Loucy (cell line): ENCODE data around the gene GPN2.

Source experiments
- H2AFZ ChIP-seq: fragments of 200-600 bp; sonication (generic); 2 replicates; pipeline ENCODE4 v1.6.0; 2016; ENCODE audit warnings: antibody characterized with exemption, mild to moderate bottlenecking, low read length, moderate library complexity
- H3F3A ChIP-seq: fragments of 200-600 bp; 2 replicates; pipeline ENCODE4 v1.6.0; 2016; ENCODE audit warnings: antibody characterized with exemption, low read depth, mild to moderate bottlenecking
- H3K27me3 ChIP-seq: fragments of 200-600 bp; sonication (generic); 2 replicates; pipeline ENCODE4 v1.6.1; 2014; ENCODE audit warnings: low read length, mild to moderate bottlenecking; ENCODE audit not compliant: insufficient read depth, poor library complexity, severe bottlenecking
- H3K36me3 ChIP-seq: fragments of 200-600 bp; sonication (generic); 2 replicates; pipeline ENCODE4 v1.6.1; 2016; ENCODE audit warnings: low read length; ENCODE audit not compliant: insufficient read depth
- H3K4me1 ChIP-seq: fragments of 200-600 bp; sonication (generic); 2 replicates; pipeline ENCODE4 v1.5.1; 2014; ENCODE audit warnings: low read length, mild to moderate bottlenecking; ENCODE audit not compliant: insufficient read depth, poor library complexity, severe bottlenecking
- H3K4me2 ChIP-seq: fragments of 200-600 bp; sonication (generic); 2 replicates; pipeline ENCODE4 v1.6.0; 2014; ENCODE audit warnings: antibody characterized with exemption, low read length, low read depth, mild to moderate bottlenecking; ENCODE audit not compliant: poor library complexity, severe bottlenecking
- H3K4me3 ChIP-seq: fragments of 200-600 bp; sonication (generic); 2 replicates; pipeline ENCODE4 v1.5.1; 2014; ENCODE audit warnings: low read length, mild to moderate bottlenecking, mixed read lengths; ENCODE audit not compliant: poor library complexity, severe bottlenecking
- H3K79me2 ChIP-seq: fragments of 200-600 bp; sonication (generic); 2 replicates; pipeline ENCODE4 v1.6.1; 2014; ENCODE audit warnings: low read length; ENCODE audit not compliant: insufficient read depth
- H3K9ac ChIP-seq: fragments of 200-600 bp; sonication (generic); 2 replicates; pipeline ENCODE4 v1.6.0; 2014; ENCODE audit warnings: mild to moderate bottlenecking, low read depth, low read length, moderate library complexity; ENCODE audit not compliant: poor library complexity, severe bottlenecking
- H3K9me2 ChIP-seq: fragments of 200-600 bp; sonication (generic); replicated peaks from 2 replicates; pipeline ENCODE4 v1.6.1; 2016; ENCODE audit warnings: low read depth, low read length, mixed read lengths
- H3K9me3 ChIP-seq: fragments of 200-600 bp; sonication (generic); 2 replicates; pipeline ENCODE4 v1.6.1; 2014; ENCODE audit warnings: mild to moderate bottlenecking, antibody characterized with exemption, low read length, low read depth; ENCODE audit not compliant: insufficient read depth
- H4K20me1 ChIP-seq: fragments of 200-600 bp; sonication (generic); 2 replicates; pipeline ENCODE4 v1.6.0; 2014; ENCODE audit warnings: antibody characterized with exemption, low read length, mild to moderate bottlenecking; ENCODE audit not compliant: insufficient read depth, poor library complexity, severe bottlenecking
- EZH2phosphoT487 ChIP-seq: fragments of 200-600 bp; IDR thresholded peaks from 2 replicates; pipeline ENCODE4 v1.6.1; 2018; ENCODE audit warnings: antibody characterized with exemption, mild to moderate bottlenecking, moderate library complexity, borderline replicate concordance
- TF ChIP-seq, protein P1 (sequence below): fragments of 200-600 bp; sonication (generic); conservative IDR thresholded peaks from 2 replicates; pipeline ENCODE4 v1.5.1; 2014; ENCODE audit warnings: mild to moderate bottlenecking, antibody characterized with exemption, low read length

The GPN2 gene

DNA sequence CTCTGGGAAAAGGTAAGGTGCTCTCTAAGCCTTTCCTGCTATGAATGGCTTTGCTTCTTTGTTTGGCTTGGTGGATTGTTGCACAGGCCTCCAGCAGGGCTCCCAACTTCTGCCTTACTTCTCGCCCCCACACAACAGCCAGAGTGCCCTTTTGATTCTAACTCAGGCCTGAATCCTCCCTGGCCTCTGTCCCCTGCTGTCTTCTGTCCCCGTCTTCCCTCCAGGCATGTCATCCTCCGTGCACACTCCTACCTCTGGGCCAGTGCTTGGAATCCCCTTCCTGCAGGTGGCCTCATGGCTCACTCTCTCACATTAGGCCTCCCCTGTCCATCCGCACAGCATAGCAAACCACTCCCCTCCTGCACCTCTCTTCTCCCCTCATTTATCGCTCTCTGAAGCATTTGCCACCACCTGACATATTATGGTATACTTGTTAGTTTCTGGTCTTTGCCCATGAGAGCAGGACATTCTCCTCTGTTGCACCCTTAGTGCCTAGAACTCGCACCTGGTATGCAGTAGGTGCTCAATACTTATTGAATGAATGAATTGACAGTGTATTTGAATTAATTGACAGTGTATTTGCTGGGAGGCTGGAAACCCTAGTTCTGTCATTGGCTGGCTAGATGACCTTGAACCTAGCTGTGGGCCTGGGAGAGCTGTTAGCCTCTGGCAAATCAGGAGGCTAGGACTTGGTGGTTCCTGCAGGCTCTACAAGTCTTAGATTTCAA, 60.7 kb downstream of the GPN2 start:
- Histone ChIP-seq H3K4me1 (peaks cover 68% of the 10 kb centered on the region), H3F3A (peaks cover 22% of the 10 kb centered on the region), H3K4me3 (peak overlapping the region; percentile 72), H3K27me3 (no peaks in the 10 kb centered on the region), H3K9me2 (no peaks in the 10 kb centered on the region), H3K9me3 (no peaks in the 10 kb centered on the region), H3K9ac (peak overlapping the region; percentile 72), H3K4me2 (peak overlapping the region; percentile 96), H3K36me3 (peaks cover 5% of the 10 kb centered on the region; the same call in 1 of the 2 replicates), H2AFZ (no peak overlapping the region), H3K79me2 (peaks cover 58% of the 10 kb centered on the region), H4K20me1 (peaks cover 26% of the 10 kb centered on the region)
- TF ChIP-seq, protein P1, sequence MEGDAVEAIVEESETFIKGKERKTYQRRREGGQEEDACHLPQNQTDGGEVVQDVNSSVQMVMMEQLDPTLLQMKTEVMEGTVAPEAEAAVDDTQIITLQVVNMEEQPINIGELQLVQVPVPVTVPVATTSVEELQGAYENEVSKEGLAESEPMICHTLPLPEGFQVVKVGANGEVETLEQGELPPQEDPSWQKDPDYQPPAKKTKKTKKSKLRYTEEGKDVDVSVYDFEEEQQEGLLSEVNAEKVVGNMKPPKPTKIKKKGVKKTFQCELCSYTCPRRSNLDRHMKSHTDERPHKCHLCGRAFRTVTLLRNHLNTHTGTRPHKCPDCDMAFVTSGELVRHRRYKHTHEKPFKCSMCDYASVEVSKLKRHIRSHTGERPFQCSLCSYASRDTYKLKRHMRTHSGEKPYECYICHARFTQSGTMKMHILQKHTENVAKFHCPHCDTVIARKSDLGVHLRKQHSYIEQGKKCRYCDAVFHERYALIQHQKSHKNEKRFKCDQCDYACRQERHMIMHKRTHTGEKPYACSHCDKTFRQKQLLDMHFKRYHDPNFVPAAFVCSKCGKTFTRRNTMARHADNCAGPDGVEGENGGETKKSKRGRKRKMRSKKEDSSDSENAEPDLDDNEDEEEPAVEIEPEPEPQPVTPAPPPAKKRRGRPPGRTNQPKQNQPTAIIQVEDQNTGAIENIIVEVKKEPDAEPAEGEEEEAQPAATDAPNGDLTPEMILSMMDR: no peak
- TF ChIP-seq EZH2phosphoT487: no peak

GRCh38 chr1:26828411-26828991, 61.6 kb downstream of the GPN2 start:
- peaks cover 61% of the 10 kb centered on the region for H3K4me1 ChIP-seq
- peaks cover 4% of the 10 kb centered on the region; the same call in 1 of the 2 replicates for H3K36me3 ChIP-seq
- H3K4me3 ChIP-seq: peak overlapping the region; percentile 72
- H4K20me1 ChIP-seq: peaks cover 26% of the 10 kb centered on the region
- H3K79me2 ChIP-seq: peaks cover 57% of the 10 kb centered on the region
- H3K27me3 ChIP-seq: no peaks in the 10 kb centered on the region
- H2AFZ ChIP-seq: no peak overlapping the region
- H3K9me2 ChIP-seq: no peaks in the 10 kb centered on the region
- H3F3A ChIP-seq: peaks cover 16% of the 10 kb centered on the region
- TF ChIP-seq, protein P1: no peak
- TF ChIP-seq EZH2phosphoT487: no peak
- peak overlapping the region; percentile 72 for H3K9ac ChIP-seq
- peak overlapping the region; percentile 96 for H3K4me2 ChIP-seq
- H3K9me3 ChIP-seq: no peaks in the 10 kb centered on the region

- no peaks in the 10 kb centered on the region for H3K9me2 ChIP-seq
- peak overlapping the region; percentile 78 for H3K4me2 ChIP-seq
- peaks cover 9% of the 10 kb centered on the region for H3F3A ChIP-seq
- peaks cover 26% of the 10 kb centered on the region for H4K20me1 ChIP-seq
- H3K9me3 ChIP-seq: no peaks in the 10 kb centered on the region
- H3K36me3 ChIP-seq: peaks cover 3% of the 10 kb centered on the region; the same call in 1 of the 2 replicates
- H3K79me2 ChIP-seq: peaks cover 56% of the 10 kb centered on the region
- TF ChIP-seq, protein P1: no peak
- no peak for TF ChIP-seq EZH2phosphoT487
- H2AFZ ChIP-seq: no peak overlapping the region
- peak overlapping the region; percentile 67 for H3K9ac ChIP-seq
- no peaks in the 10 kb centered on the region for H3K27me3 ChIP-seq
- peaks cover 54% of the 10 kb centered on the region for H3K4me1 ChIP-seq
- H3K4me3 ChIP-seq: peak overlapping the region; percentile 76
Observed at GRCh38 chr1:26827663-26828062, 62.4 kb downstream of the GPN2 start.
